Hematopoietic multipotent progenitor cell treated with erythropoietin and hydrocortisone succinate and interleukin-3 and kit ligand, for 17 days (in vitro differentiated cells): ENCODE results near the gene TOP2A.
"Not testable (repeated sequence)": the region's sequence is repeated elsewhere in the genome, so short reads cannot be mapped to it uniquely, and the experiment has no call there.

ENCODE experiments used
- DNase-seq: peaks from one replicate; pipeline ENCODE4 v3.0.0-alpha.2; 2015; ENCODE audit warnings: low spot score

TOP2A gene

GRCh38 chr17:40377832-40378231 is 39.9 kb downstream of the TOP2A start:
- no peak for DNase-seq

DNA sequence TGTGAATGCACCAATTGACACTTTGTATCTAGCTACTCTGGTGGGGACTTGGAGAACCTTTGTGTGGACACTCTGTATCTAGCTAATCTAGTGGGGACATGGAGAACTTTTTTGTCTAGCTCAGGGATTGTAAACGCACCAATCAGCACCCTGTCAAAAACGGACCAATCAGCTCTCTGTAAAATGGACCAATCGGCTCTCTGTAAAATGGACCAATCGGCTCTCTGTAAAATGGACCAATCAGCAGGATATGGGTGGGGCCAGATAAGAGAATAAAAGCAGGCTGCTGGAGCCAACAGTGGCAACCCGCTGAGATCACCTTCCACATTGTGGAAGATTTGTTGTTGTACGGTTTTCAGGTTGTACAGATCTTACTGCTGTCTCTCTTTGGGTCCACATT is 41.2 kb downstream of the TOP2A start:
- not testable (repeated sequence) for DNase-seq

DNA sequence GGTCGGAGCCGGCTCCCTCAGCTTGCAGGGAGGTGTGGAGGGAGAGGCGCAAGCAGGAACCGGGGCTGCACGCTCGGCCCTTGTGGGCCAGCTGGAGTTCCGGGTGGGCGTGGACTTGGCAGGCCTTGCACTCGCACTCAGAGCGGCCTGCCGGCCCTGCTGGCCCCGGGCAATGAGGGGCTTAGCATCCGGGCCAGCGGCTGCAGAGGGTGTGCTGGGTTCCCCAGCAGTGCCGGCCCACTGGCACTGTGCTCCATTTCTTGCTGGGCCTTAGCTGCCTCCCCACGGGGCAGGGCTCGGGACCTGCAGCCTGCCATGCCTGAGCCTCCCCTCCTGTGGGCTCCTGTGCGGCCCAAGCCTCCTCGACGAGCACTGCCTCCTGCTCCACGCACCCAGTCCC is 41.9 kb downstream of the TOP2A start:
- DNase-seq, result not testable (repeated sequence)

GRCh38 chr17:40374821-40375498 is 42.7 kb downstream of the TOP2A start:
- DNase-seq, result no peak

DNA sequence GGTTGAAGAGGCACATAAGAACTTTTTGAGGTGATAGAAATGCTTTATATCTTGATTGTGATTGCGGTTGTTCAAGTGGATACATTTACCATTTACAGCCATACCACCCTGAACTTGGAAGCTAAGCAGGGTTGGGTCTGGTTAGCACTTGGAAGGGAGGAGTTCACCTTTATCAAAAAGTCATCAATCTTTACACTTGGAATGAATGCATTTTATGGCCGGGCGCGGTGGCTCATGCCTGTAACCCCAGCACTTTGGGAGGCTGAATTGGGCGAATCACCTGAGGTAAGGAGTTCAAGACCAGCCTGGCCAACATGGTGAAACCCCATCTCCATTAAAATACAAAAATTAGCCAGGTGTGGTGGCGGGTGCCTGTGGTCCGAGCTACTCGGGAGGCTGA is 43.7 kb downstream of the TOP2A start:
- no peak for DNase-seq

- no peak for DNase-seq
Measured at GRCh38 chr17:40373324-40373723, 44.4 kb downstream of the TOP2A start.

DNA sequence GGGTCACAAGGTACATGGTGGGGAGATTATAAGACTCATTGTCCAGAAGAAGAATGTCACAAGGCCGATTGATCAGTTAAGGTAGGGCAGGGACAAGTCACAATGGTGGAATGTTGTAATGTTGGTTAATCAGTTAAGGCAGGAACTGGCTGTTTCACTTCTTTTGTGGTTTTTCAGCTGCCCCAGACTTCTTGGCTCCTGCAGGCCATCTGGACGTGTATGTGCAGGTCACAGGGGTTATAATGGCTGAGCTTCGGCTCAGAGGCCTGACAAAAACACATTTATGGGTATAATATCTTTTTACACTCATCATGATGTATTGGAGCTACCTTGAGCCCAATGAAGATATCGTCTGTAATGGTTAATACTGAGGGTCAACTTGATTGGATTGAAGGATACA is 45.1 kb downstream of the TOP2A start:
- DNase-seq, result not testable (repeated sequence)

DNA sequence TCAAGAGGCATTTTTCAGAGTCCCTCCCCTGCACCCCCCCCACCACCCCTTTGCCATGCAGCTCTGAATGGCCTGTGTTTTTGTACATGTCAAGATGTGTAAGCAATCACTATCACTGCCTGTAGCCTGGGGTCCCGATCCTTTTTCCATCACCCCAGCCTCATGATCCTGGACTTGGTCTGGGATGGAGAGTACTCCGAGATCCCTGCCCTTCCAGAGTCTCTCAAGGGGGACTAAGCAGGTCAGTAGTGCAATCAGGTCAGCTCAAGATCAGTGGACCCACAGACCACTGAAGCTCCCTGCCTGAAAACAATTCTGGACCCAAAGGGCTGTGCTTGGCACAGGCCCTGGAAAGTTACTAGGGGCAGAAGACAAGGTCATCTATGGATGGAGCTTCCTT is 45.7 kb downstream of the TOP2A start:
- DNase-seq, result no peak

DNA sequence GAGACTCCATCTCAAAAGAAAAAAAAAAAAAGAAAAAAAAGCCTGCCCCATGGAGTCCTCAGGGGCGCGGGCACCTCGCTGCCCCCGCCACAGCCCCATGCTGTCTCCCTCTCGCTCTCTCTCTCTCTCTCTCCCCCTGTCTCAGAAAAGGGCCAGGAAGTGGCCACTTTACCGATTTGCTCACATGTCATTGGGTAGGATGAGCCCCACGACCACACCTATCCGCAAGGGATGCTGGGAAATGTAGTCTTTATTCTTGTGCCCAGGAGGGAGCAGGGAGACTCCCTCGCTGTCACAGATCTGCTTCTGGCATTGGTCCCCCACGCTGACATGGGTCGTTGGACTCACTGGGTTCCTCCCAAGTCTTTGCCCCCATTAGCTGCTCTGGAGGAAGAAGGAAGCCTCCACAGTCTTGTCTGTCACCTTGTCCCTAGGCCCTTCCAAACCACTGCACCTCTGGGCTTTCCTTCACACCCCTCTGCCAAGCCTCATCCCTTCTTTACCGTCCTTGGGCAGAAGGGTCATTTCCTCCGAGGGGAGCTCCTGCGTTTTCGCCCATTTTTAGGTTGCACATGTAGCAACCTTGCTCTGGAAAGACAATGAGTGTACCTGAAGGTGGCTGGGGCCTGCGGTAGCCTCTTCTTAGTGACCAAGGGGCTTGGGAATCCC is 46.3 kb downstream of the TOP2A start:
- no peak for DNase-seq

DNA sequence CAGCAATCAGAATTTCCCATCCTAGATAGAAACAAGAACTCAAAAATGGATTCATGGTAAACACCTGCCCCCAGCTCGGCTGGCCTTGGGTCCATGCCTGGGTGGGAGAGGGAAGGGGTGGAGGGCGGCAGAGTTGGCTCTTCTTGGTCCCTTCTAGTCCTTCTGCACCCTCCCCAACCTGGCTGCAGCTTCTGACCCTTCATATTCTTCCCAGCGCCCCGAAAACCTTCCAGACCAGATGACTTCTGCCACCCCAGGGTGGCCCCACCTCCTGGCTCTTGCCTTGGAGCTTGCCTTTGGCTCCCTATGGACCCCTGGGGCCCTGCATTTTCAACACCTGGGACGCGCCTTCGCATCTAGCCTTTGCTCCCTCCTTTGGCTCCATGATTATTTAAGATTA is 47.8 kb downstream of the TOP2A start:
- no peak for DNase-seq

DNA sequence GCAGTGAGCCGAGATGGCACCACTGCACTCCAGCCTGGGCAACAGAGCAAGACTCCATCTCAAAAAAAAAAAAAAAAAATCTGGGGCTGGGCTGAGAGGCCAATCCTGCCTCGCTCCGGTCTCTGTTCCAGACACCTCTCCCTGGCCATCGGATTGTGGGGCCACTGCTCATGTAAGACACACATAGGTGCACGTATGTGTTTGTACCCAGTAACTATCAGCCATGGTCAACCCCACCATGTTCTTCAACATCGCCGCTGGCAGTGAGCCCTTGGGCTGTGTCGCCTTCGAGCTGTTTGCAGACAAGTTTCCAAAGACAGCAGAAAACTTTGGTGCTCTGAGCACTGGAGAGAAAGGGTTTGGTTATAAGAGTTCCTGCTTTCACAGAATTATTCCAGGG is 50.0 kb downstream of the TOP2A start:
- not testable (repeated sequence) for DNase-seq

GRCh38 chr17:40366861-40367518 is 50.7 kb downstream of the TOP2A start:
- no peak for DNase-seq

- no peak for DNase-seq
Measured at GRCh38 chr17:40366076-40366860, 51.4 kb downstream of the TOP2A start.

DNA sequence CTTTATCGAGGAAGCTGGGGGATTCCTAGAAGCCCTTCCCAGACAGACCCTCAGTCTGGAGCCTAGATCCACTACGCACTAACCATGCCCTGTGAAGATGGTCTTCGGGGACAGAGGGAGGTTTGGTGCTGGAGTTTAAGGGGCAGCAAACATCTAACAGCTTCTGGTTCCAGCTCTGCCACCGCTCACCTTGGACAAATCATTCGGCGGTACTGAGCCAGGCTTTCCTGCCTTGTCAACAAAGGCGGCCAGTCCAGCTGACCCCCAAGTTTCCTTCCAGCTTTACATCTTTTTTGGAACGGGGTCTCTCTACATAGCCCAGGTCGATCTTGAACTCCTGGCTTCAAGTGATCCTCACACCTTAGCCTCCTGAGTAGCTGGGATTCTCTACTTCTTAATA is 52.8 kb downstream of the TOP2A start:
- no peak for DNase-seq

DNA sequence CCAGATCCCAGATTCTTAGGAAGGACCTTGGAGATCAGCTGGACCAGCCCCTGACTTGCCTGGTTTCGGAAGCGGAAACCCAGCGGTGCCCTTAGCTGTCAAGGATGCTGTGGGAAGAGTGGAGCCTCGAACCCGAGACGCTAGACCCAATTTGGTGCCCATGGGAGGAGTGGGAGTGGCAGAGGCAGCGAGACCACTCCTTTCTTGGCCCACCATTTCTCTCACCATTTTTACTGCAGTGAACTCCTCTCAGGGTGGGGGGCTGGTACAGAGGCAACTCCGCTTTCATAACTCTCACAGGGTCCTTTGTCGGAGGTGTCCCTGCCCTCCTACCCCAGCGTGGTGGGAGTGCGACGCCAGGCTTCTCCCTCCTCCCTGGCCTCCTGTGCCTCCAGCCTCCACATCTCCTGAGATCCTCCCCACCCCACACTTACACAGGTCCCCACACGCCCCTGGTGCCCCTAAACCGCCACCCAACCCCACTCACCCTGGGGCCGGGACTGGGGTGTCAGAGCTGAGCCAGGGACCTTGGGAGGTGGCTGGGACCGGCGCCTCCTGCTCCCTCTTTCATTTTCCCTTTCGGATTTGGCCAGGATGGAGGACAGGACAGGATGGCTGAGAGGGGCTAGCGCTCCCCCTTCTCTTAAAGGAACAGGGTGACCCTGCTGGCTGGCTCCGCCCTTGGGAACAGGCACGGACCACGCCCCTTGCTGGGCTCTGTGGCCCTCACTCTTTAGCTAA is 53.4 kb downstream of the TOP2A start, which contains the start of gene GJD3:
GJD3 (minus strand) TSS at position 617 of the 741 bp plus-strand sequence. CDS start 922 bp downstream, outside the sequence.
- DNase-seq, result no peak

GRCh38 chr17:40363111-40363827 is 54.4 kb downstream of the TOP2A start:
- DNase-seq, result no peak

GRCh38 chr17:40362696-40363110 is 55.0 kb downstream of the TOP2A start:
- DNase-seq, result no peak

GRCh38 chr17:40361925-40362695 is 55.6 kb downstream of the TOP2A start:
- DNase-seq, result no peak

DNA sequence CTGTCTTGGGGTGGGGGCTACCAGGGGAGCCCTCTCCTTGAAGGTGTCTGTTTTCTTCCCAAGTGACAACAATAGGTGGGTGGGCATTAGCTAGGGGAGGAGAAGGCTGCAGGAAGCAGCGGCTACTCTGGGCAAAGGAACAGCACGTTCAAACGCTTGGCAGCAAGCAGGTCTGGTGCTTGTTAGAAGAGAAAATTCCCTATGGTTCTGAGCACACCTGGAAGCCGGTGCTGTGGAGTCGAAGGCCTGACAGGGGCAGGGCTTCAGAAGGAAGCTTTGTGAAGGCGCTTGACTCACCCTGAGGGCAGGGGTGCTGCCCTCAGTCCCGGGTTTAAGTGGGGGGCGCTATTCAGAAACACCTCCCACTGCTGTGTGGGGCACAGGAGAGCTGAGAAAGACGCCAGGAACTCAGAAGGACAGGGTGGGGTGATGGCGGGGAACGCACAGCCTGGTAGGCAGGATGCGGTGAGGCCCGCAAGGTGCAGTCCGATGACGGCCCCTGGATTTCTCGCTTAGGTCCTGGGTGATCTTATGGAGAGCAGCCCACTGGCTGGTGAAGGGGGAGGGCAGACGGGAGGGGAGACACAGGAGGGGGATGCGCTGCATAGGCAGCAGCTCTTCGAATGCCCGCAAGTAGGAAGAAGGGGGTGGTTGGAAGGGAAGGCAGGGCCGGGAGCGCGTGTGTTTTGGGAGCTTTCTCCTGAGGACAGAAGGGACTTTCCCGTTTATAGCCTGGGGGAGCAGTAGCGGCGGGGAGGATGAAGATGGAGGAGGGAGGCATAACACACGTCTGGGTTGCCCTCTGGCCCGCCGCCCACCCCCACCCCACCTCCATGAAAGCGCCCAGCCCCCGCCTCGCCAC is 56.4 kb downstream of the TOP2A start:
- no peak for DNase-seq
